Astrocyte (in vitro differentiated cells and primary cell): ENCODE results near the gene ASCC2. TPM values are rescaled to one million over a fixed set of nuclear protein-coding genes. Genes with fewer than 3 reads are reported as not detected.

ENCODE experiments used
- DNase-seq: peaks from one replicate; pipeline ENCODE4 v3.0.0-alpha.2; 2010; ENCODE audit warnings: low read depth
- FAIRE-seq: peaks from 2 replicates; lab custom pipeline; 2011; peaks lifted over from hg19 to GRCh38; lab: Jason Lieb, UNC
- H2AFZ ChIP-seq: 2 replicates; pipeline ENCODE4 v1.6.0; 2012; ENCODE audit warnings: low read depth, low read length, inconsistent platforms
- H3K27ac ChIP-seq: 2 replicates; pipeline ENCODE4 v1.5.1; 2011; ENCODE audit warnings: low read depth, low read length, inconsistent platforms
- H3K27me3 ChIP-seq: 2 replicates; pipeline ENCODE4 v1.6.0; 2011; ENCODE audit warnings: low read length, inconsistent platforms; ENCODE audit not compliant: insufficient read depth
- H3K36me3 ChIP-seq: 2 replicates; pipeline ENCODE4 v1.5.1; 2011; ENCODE audit warnings: low read length, inconsistent platforms; ENCODE audit not compliant: insufficient read depth
- H3K4me1 ChIP-seq: 2 replicates; pipeline ENCODE4 v1.5.1; 2011; ENCODE audit warnings: low read length, inconsistent platforms; ENCODE audit not compliant: insufficient read depth
- H3K4me2 ChIP-seq: 2 replicates; pipeline ENCODE4 v1.6.0; 2012; ENCODE audit warnings: low read length, inconsistent platforms
- H3K4me3 ChIP-seq: 2 replicates; pipeline ENCODE4 v1.5.1; 2011; ENCODE audit warnings: low read depth, mild to moderate bottlenecking, low read length, inconsistent platforms; ENCODE audit not compliant: insufficient read depth
- H3K79me2 ChIP-seq: 2 replicates; pipeline ENCODE4 v1.6.0; 2012; ENCODE audit warnings: mild to moderate bottlenecking, low read length, inconsistent platforms; ENCODE audit not compliant: insufficient read depth
- H3K9ac ChIP-seq: 2 replicates; pipeline ENCODE4 v1.6.0; 2012; ENCODE audit warnings: mild to moderate bottlenecking, low read length, inconsistent platforms
- H3K9me3 ChIP-seq: 2 replicates; pipeline ENCODE4 v1.5.1; 2012; ENCODE audit warnings: low read depth, mild to moderate bottlenecking, low read length, inconsistent platforms; ENCODE audit not compliant: insufficient read depth
- H4K20me1 ChIP-seq: 2 replicates; pipeline ENCODE4 v1.6.0; 2012; ENCODE audit warnings: low read length, inconsistent platforms; ENCODE audit not compliant: insufficient read depth
- H3K27ac Mint-ChIP-seq: one replicate; pipeline ENCODE4 v1.8.0; 2021; ENCODE audit warnings: mild to moderate bottlenecking, mixed read lengths; ENCODE audit not compliant: unreplicated experiment
- H3K27me3 Mint-ChIP-seq: one replicate; pipeline ENCODE4 v1.8.0; 2021; ENCODE audit warnings: low read depth, mixed read lengths; ENCODE audit not compliant: unreplicated experiment
- H3K36me3 Mint-ChIP-seq: one replicate; pipeline ENCODE4 v1.8.0; 2021; ENCODE audit warnings: low read depth, mixed read lengths; ENCODE audit not compliant: unreplicated experiment
- H3K4me1 Mint-ChIP-seq: one replicate; pipeline ENCODE4 v1.8.0; 2021; ENCODE audit warnings: low read depth, mixed read lengths; ENCODE audit not compliant: unreplicated experiment
- H3K4me3 Mint-ChIP-seq: one replicate; pipeline ENCODE4 v1.8.0; 2021; ENCODE audit warnings: mild to moderate bottlenecking, moderate library complexity, mixed read lengths; ENCODE audit not compliant: unreplicated experiment
- H3K9me3 Mint-ChIP-seq: one replicate; pipeline ENCODE4 v1.8.0; 2021; ENCODE audit warnings: mild to moderate bottlenecking, mixed read lengths; ENCODE audit not compliant: unreplicated experiment
- CTCF ChIP-seq: IDR thresholded peaks from 2 replicates; pipeline ENCODE4 v1.5.1; 2011; ENCODE audit warnings: low read depth, mild to moderate bottlenecking, inconsistent platforms, low read length, moderate library complexity; ENCODE audit not compliant: insufficient read depth
- EZH2 ChIP-seq: IDR thresholded peaks from 2 replicates; pipeline ENCODE4 v1.6.1; 2012; ENCODE audit warnings: mild to moderate bottlenecking, low read length, inconsistent platforms; ENCODE audit not compliant: insufficient read depth
- total RNA-seq: library from RNA; stranded (reverse); gene quantifications from 2 replicates; pipeline ENCODE4 v1.2.1, GENCODE V29; 2021

ASCC2 gene
- total RNA-seq, 1 donor from 2014 or later, result 71.2 TPM

GRCh38 chr22:29751669-29752068 is 86.4 kb downstream of the ASCC2 start:
- Mint-ChIP-seq H3K9me3 (no peaks in the 10 kb centered on the region), H3K4me3 (no peak overlapping the region), H3K4me1 (no peaks in the 10 kb centered on the region), H3K27ac (no peak overlapping the region), H3K36me3 (peaks cover 10% of the 10 kb centered on the region), H3K27me3 (no peaks in the 10 kb centered on the region)
- Histone ChIP-seq H3K4me2 (no peak overlapping the region), H3K27ac (no peak overlapping the region), H2AFZ (no peak overlapping the region), H3K4me1 (no peaks in the 10 kb centered on the region), H3K4me3 (no peak overlapping the region), H3K27me3 (no peaks in the 10 kb centered on the region), H3K9me3 (no peaks in the 10 kb centered on the region), H3K9ac (no peak overlapping the region), H4K20me1 (peaks cover 8% of the 10 kb centered on the region), H3K36me3 (no peaks in the 10 kb centered on the region), H3K79me2 (no peaks in the 10 kb centered on the region)
- no peak for TF ChIP-seq CTCF
- TF ChIP-seq EZH2, result no peak
- FAIRE-seq, result no peak
- no peak for DNase-seq

- Mint-ChIP-seq H3K9me3 (no peaks in the 10 kb centered on the region), H3K4me3 (no peak overlapping the region), H3K36me3 (peaks cover 10% of the 10 kb centered on the region), H3K27me3 (no peaks in the 10 kb centered on the region), H3K4me1 (no peaks in the 10 kb centered on the region), H3K27ac (no peak overlapping the region)
- H3K79me2 ChIP-seq, result no peaks in the 10 kb centered on the region
- no peak overlapping the region for H3K9ac ChIP-seq
- no peak for TF ChIP-seq CTCF
- TF ChIP-seq EZH2, result no peak
- peaks cover 4% of the 10 kb centered on the region for H4K20me1 ChIP-seq
- no peaks in the 10 kb centered on the region for H3K9me3 ChIP-seq
- no peaks in the 10 kb centered on the region for H3K27me3 ChIP-seq
- no peak overlapping the region for H3K4me3 ChIP-seq
- H3K36me3 ChIP-seq, result no peaks in the 10 kb centered on the region
- FAIRE-seq, result no peak
- H3K4me2 ChIP-seq, result no peak overlapping the region
- DNase-seq, result no peak
- no peak overlapping the region for H3K27ac ChIP-seq
- no peak overlapping the region for H2AFZ ChIP-seq
- no peaks in the 10 kb centered on the region for H3K4me1 ChIP-seq
These were observed 87.2 kb downstream of the ASCC2 start for GRCh38 chr22:29750559-29751538.

- H3K4me3 ChIP-seq, result no peak overlapping the region
- no peak overlapping the region for H2AFZ ChIP-seq
- Mint-ChIP-seq H3K27me3 (no peaks in the 10 kb centered on the region), H3K4me1 (no peaks in the 10 kb centered on the region), H3K27ac (no peak overlapping the region), H3K4me3 (no peak overlapping the region), H3K36me3 (peaks cover 12% of the 10 kb centered on the region), H3K9me3 (no peaks in the 10 kb centered on the region)
- no peak for FAIRE-seq
- no peak overlapping the region for H3K27ac ChIP-seq
- TF ChIP-seq EZH2 (no peak), CTCF (no peak)
- no peak for DNase-seq
- H3K4me1 ChIP-seq, result no peaks in the 10 kb centered on the region
- H3K4me2 ChIP-seq, result no peak overlapping the region
- no peak overlapping the region for H3K9ac ChIP-seq
- H4K20me1 ChIP-seq, result no peaks in the 10 kb centered on the region
- no peaks in the 10 kb centered on the region for H3K9me3 ChIP-seq
- H3K27me3 ChIP-seq, result no peaks in the 10 kb centered on the region
- no peaks in the 10 kb centered on the region for H3K79me2 ChIP-seq
- no peaks in the 10 kb centered on the region for H3K36me3 ChIP-seq
These were observed 88.0 kb downstream of the ASCC2 start for GRCh38 chr22:29750029-29750428.
